HG03575 (cell line): Measurements from ENCODE around the gene RNF7.
"Not testable (repeated sequence)": the region's sequence is repeated elsewhere in the genome, so short reads cannot be mapped to it uniquely, and the experiment has no call there.

Source experiments
- ATAC-seq: cut with Tn5 transposase; IDR thresholded peaks from one replicate; pipeline ENCODE4 v1.9.1; 2021; ENCODE audit not compliant: unreplicated experiment, insufficient number of reproducible peaks, low FRiP score; ENCODE audit errors: extremely low read depth

Gene RNF7

GRCh38 chr3:141738022-141738890 is at the start of gene RNF7:
Gene RNF7, plus strand, starts transcription at chr3:141738298. Its CDS starts 44 bp downstream, at chr3:141738342.
- peak; percentile 90 for ATAC-seq

GRCh38 chr3:141690431-141691072 is 47.5 kb upstream of the RNF7 start:
- ATAC-seq, result no peak

- ATAC-seq, result not testable (repeated sequence)
Measured at GRCh38 chr3:141691471-141691870, 46.6 kb upstream of the RNF7 start.

DNA sequence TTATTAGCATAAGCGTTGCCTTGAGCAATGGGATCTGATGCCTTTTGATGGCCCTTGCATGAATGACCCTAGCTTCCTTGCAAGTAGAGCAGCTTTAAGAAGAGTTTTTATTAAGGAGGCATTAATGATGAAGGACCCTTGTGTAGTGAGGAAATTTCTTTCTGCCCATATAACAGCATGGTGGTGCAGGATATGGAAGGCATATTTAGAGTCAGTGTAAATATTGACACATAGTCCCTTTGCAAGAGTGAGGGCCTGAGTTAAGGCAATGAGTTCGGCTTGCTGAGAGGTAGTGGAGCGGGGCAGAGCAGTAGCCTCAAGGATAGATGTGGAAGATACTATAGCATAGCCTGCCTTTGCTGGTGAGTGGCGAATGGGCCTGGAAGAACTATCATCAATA is 45.1 kb upstream of the RNF7 start:
- ATAC-seq, result not testable (repeated sequence)

DNA sequence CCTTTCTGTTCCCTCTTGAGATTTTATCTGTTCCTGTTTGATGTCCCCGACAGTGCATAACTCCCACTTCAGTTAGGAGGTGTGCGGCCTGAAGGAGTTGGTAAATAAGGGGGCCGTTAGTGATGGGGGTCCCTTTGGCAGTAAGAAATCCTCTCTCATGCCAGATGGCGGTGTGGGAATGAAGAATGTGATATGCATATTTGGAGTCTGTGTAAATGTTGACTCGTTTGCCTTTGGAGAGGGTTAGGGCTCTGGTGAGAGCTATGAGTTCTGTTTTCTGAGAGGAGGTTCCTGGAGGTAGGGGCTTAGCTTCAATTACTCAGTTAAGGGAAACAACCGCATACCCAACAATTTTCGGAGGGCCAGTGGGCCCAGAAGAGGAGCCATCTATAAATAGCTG is 38.8 kb upstream of the RNF7 start:
- ATAC-seq, result no peak

- ATAC-seq, result no peak
Measured at GRCh38 chr3:141699897-141700296, 38.2 kb upstream of the RNF7 start.

- not testable (repeated sequence) for ATAC-seq
Measured at GRCh38 chr3:141703367-141703766, 34.7 kb upstream of the RNF7 start.

GRCh38 chr3:141707741-141708203 is 30.3 kb upstream of the RNF7 start:
- no peak for ATAC-seq

DNA sequence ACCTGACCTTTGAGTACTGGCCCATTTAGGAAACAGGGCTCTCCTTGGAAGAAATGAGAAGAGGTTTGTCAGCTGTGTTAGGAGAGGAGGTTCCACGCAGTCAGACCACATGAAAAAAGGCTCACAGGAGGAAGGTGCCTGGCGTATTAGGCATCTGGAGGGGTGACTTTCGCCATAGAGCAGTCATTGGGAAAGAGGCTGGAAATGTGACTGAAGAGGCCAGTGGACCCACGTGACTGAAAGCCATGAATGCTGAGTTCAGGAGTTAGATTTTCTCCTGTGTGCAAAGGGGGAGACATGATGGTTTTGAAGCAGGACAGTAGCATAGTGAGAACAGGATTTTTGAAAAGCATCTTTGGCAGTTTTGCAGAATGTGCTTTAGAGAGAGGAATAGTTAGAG is 29.7 kb upstream of the RNF7 start:
- ATAC-seq, result no peak

GRCh38 chr3:141709126-141709770 is 28.9 kb upstream of the RNF7 start:
- ATAC-seq, result no peak

GRCh38 chr3:141710121-141710520 is 28.0 kb upstream of the RNF7 start:
- no peak for ATAC-seq

DNA sequence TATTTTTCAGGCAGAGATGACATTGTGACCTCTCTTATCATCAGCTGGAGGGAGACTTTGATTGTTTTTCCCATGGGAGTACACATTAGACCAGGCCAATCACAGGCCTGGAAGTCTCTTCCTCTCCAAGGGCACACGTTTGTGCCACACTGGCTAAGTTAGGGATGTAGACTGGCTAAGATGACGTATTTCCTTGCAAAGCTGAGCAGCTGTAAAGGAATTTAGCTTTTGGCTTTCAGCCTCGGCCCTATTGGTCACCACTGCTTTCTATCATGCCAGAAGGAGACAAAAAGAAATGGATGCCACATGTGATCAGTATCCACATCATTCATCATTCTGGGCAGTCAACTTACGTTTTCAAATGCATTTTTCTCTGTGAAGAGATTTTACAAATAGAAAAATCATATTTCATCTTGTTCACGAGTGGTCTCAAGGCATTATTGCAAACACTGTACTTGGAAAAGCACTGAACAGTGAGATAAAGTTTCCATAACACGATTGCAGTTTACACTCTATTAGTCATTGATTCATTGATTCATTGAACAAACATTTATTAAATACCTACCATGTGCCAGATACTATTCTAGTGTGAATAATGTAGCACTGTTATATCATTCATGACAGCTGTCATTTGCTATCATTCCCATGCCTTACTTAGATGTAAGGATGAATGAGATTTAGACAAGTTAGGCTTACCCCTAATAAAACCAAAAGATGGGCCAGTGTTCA is 27.0 kb upstream of the RNF7 start:
- no peak for ATAC-seq

- ATAC-seq, result no peak
Measured at GRCh38 chr3:141714671-141715070, 23.4 kb upstream of the RNF7 start.

DNA sequence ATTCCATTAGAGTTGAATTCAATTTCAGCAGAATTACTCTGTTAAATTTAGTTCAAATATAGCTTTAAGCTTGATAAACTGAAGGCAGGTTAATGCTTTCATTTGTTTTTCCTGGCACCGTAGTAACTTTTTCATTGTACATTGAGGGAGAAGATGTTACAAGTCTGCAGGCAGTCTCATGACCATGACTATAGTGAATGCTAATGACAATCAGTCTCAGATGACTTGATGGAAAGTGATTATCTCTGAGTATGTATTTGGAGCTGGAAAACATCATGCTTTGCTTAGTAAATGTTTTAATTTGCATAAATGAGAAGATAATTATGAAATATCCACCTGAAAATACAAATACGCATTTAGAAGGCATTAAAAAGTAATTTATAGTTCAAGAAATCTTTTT is 16.0 kb upstream of the RNF7 start:
- no peak for ATAC-seq

GRCh38 chr3:141722648-141723047 is 15.4 kb upstream of the RNF7 start:
- no peak for ATAC-seq

GRCh38 chr3:141723255-141723654 is 14.8 kb upstream of the RNF7 start:
- ATAC-seq, result no peak

DNA sequence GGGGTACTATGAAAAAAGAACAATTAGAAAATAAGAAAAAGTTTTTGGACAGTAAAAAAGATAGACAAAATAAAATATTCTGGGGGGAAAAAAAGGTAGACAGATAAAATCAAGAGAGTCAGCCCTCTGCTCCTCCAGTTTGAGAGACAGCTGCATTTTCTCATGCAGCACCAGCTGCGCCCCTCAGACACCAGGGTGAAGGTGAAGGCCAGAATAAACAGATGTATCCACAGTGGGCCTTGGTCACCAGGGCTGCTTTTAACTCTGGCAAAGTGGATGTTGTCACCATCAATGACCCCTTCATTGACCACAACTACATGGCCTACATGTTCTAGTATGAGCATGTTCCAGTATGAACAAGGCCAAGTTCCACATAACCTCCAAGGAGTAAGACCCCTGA is 13.9 kb upstream of the RNF7 start:
- no peak for ATAC-seq

DNA sequence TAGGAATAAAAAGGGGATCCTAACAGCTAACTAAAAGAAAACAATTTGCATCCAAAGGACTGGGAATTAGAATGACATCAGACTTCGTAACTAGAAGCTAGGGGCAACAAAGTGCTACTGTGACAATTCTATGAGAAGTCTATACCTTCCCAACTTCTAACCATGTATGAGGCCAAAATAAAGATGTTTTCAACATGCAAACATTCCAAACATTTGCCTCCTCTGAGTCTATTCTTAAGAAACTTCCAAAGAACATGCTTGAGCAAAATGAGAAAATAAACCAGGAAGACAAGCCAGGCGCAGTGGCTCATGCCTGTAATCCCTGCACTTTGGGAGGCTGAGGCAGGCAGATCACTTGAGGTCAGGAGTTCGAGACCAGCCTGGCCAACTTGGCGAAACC is 13.1 kb upstream of the RNF7 start:
- no peak for ATAC-seq

GRCh38 chr3:141726483-141726882 is 11.6 kb upstream of the RNF7 start:
- no peak for ATAC-seq
